Glomerular endothelial cell (primary cell): ENCODE results near the gene HEXD. TPM values are rescaled to one million over a fixed set of nuclear protein-coding genes. Genes with fewer than 3 reads are reported as not detected.
"Not testable (repeated sequence)": the region's sequence is repeated elsewhere in the genome, so short reads cannot be mapped to it uniquely, and the experiment has no call there.

Experiments
- DNase-seq: peaks from one replicate; pipeline ENCODE4 v3.0.0-alpha.2; 2011; ENCODE audit warnings: low read depth, low spot score; ENCODE audit errors: extremely low read depth
- total RNA-seq: library from RNA; depleted of rRNA; stranded (reverse); fragments of >200 nt; gene quantifications from 2 replicates; pipeline ENCODE4 v1.2.3, GENCODE V29; 2015

The HEXD gene
- total RNA-seq, result 18.8 and 31.1 TPM in 2 replicates

- no peak for DNase-seq
These were observed at the start of gene HEXD, which contains the start of gene OGFOD3 for GRCh38 chr17:82418001-82418986. Gene HEXD, plus strand, starts transcription at chr17:82418347. Its CDS starts 1,453 bp downstream, at chr17:82419800. Gene OGFOD3, minus strand, starts transcription at chr17:82418586. Its CDS starts 101 bp downstream, at chr17:82418485.

- no peak for DNase-seq
These were observed 48.9 kb upstream of the HEXD start for GRCh38 chr17:82369211-82369610.

GRCh38 chr17:82370471-82371332 is 47.4 kb upstream of the HEXD start:
- no peak for DNase-seq

- no peak for DNase-seq
These were observed 46.6 kb upstream of the HEXD start, which contains the start of gene UTS2R for GRCh38 chr17:82371333-82372248. Gene UTS2R, plus strand, starts transcription at chr17:82371765. Its CDS starts 2,560 bp downstream, at chr17:82374325.

GRCh38 chr17:82372249-82373071 is 45.7 kb upstream of the HEXD start:
- no peak for DNase-seq

GRCh38 chr17:82373072-82373452 is 45.1 kb upstream of the HEXD start:
- DNase-seq, result not testable (repeated sequence)

- DNase-seq, result no peak
These were observed 44.2 kb upstream of the HEXD start for GRCh38 chr17:82373731-82374625.

GRCh38 chr17:82374626-82375331 is 43.4 kb upstream of the HEXD start:
- no peak for DNase-seq

- no peak for DNase-seq
These were observed 42.6 kb upstream of the HEXD start for GRCh38 chr17:82375359-82376041.

GRCh38 chr17:82376042-82376730 is 42.0 kb upstream of the HEXD start:
- DNase-seq, result no peak

GRCh38 chr17:82377294-82377693 is 40.9 kb upstream of the HEXD start:
- DNase-seq, result not testable (repeated sequence)

GRCh38 chr17:82377924-82378740 is 40.0 kb upstream of the HEXD start:
- no peak for DNase-seq

GRCh38 chr17:82378741-82379021 is 39.5 kb upstream of the HEXD start:
- DNase-seq, result no peak

- DNase-seq, result no peak
These were observed 37.1 kb upstream of the HEXD start for GRCh38 chr17:82380860-82381702.

GRCh38 chr17:82381703-82382009 is 36.5 kb upstream of the HEXD start:
- DNase-seq, result not testable (repeated sequence)
